LNCaP clone FGC (cell line): ENCODE data around the gene LEAP2.

Source experiments
- DNase-seq: peaks from one replicate; pipeline ENCODE4 v3.0.0-alpha.2; 2011; ENCODE audit warnings: low read depth
- H3K4me3 ChIP-seq: 2 replicates; pipeline ENCODE4 v1.5.1; 2011; ENCODE audit warnings: mild to moderate bottlenecking, low read depth, low read length, control low read depth
- CTCF ChIP-seq: IDR thresholded peaks from 2 replicates; pipeline ENCODE4 v1.5.1; 2012; ENCODE audit warnings: mild to moderate bottlenecking; ENCODE audit not compliant: control insufficient read depth, insufficient read depth; ENCODE audit errors: extremely low read depth

Gene LEAP2

GRCh38 chr5:132868754-132869153, 4.7 kb upstream of the LEAP2 start:
- H3K4me3 ChIP-seq, result no peak overlapping the region
- no peak for TF ChIP-seq CTCF

GRCh38 chr5:132870801-132871200, 2.7 kb upstream of the LEAP2 start:
- no peak overlapping the region for H3K4me3 ChIP-seq
- no peak for DNase-seq
- no peak for TF ChIP-seq CTCF

More at GRCh38 chr5:132868754-132869153, 4.7 kb upstream of the LEAP2 start:
- DNase-seq, result no peak

- DNase-seq, result no peak
- H3K4me3 ChIP-seq, result no peak overlapping the region
- TF ChIP-seq CTCF, result no peak
These were observed 1.8 kb upstream of the LEAP2 start for GRCh38 chr5:132871459-132872284.

- no peak for DNase-seq
- H3K4me3 ChIP-seq, result no peak overlapping the region
- TF ChIP-seq CTCF, result no peak
These were observed 715 bp upstream of the LEAP2 start for GRCh38 chr5:132872788-132873118.

- no peak overlapping the region for H3K4me3 ChIP-seq
- no peak for TF ChIP-seq CTCF
- no peak for DNase-seq
These were observed 433 bp downstream of the LEAP2 start for GRCh38 chr5:132873930-132874271.

- no peak for TF ChIP-seq CTCF
- no peak for DNase-seq
- H3K4me3 ChIP-seq, result no peak overlapping the region
These were observed 2.7 kb downstream of the LEAP2 start for GRCh38 chr5:132876020-132876759.
